Neural progenitor cell (in vitro differentiated cells): Measurements from ENCODE around the gene RYR3.

Experiments
- CTCF ChIP-seq: fragments of 200-600 bp; sonication (generic); IDR thresholded peaks from 2 replicates; pipeline ENCODE4 v1.5.1; 2017; ENCODE audit warnings: antibody characterized with exemption, mild to moderate bottlenecking
- EZH2 ChIP-seq: fragments of 200-600 bp; sonication (generic); IDR thresholded peaks from 2 replicates; pipeline ENCODE4 v1.6.1; 2017; ENCODE audit warnings: antibody characterized with exemption, mild to moderate bottlenecking, moderate library complexity
- EZH2phosphoT487 ChIP-seq: fragments of 200-600 bp; sonication (generic); IDR thresholded peaks from 2 replicates; pipeline ENCODE4 v1.6.1; 2017; ENCODE audit warnings: antibody characterized with exemption

- TF ChIP-seq CTCF (no peak), EZH2 (no peak), EZH2phosphoT487 (no peak)
Measured at GRCh38 chr15:33680336-33680735, 369.6 kb downstream of the RYR3 start.
